H9 (cell line): Measurements from ENCODE around the gene LRP1B. TPM values are rescaled to one million over a fixed set of nuclear protein-coding genes. Genes with fewer than 3 reads are reported as not detected.

Experiments
- DNase-seq: peaks from one replicate; pipeline ENCODE4 v3.0.0-alpha.2; 2017
- H2AFZ ChIP-seq: one replicate; pipeline ENCODE4 v1.6.1; 2013; ENCODE audit warnings: mild to moderate bottlenecking, low read length, control low read depth, moderate library complexity
- H2AK5ac ChIP-seq: 2 replicates; pipeline ENCODE4 v1.6.1; 2013; ENCODE audit warnings: low read length, control low read depth, mixed read lengths; ENCODE audit not compliant: insufficient read length
- H2BK120ac ChIP-seq: one replicate; pipeline ENCODE4 v1.6.1; 2013; ENCODE audit warnings: low read depth, mild to moderate bottlenecking, low read length, control low read depth, inconsistent platforms; ENCODE audit not compliant: poor library complexity, severe bottlenecking
- H2BK12ac ChIP-seq: 2 replicates; pipeline ENCODE4 v1.6.1; 2013; ENCODE audit warnings: low read length, control low read depth, mixed read lengths, low read depth; ENCODE audit not compliant: insufficient read length
- H2BK15ac ChIP-seq: 2 replicates; pipeline ENCODE4 v1.6.1; 2013; ENCODE audit warnings: low read depth, low read length, control low read depth
- H2BK20ac ChIP-seq: one replicate; pipeline ENCODE4 v1.6.1; 2013; ENCODE audit warnings: low read depth, mild to moderate bottlenecking, low read length, control low read depth, inconsistent platforms; ENCODE audit not compliant: poor library complexity, severe bottlenecking
- H2BK5ac ChIP-seq: 2 replicates; pipeline ENCODE4 v1.6.1; 2013; ENCODE audit warnings: low read length, control low read depth, mixed read lengths; ENCODE audit not compliant: insufficient read length
- H3K14ac ChIP-seq: 2 replicates; pipeline ENCODE4 v1.6.1; 2013; ENCODE audit warnings: low read length, control low read depth; ENCODE audit not compliant: insufficient read depth
- H3K18ac ChIP-seq: 2 replicates; pipeline ENCODE4 v1.6.1; 2013; ENCODE audit warnings: low read depth, mild to moderate bottlenecking, mixed read lengths, low read length, control low read depth; ENCODE audit not compliant: insufficient read length
- H3K23ac ChIP-seq: 2 replicates; pipeline ENCODE4 v1.6.1; 2013; ENCODE audit warnings: low read length, control low read depth, mixed read lengths, low read depth; ENCODE audit not compliant: insufficient read length
- H3K23me2 ChIP-seq: 2 replicates; pipeline ENCODE4 v1.6.1; 2013; ENCODE audit warnings: low read depth, mild to moderate bottlenecking, mixed read lengths, low read length, control low read depth; ENCODE audit not compliant: insufficient read length, poor library complexity, severe bottlenecking
- H3K27ac ChIP-seq: 2 replicates; pipeline ENCODE4 v1.5.1; 2013; ENCODE audit warnings: low read length, control low read depth, mixed read lengths, low read depth; ENCODE audit not compliant: insufficient read length
- H3K27me3 ChIP-seq: 2 replicates; pipeline ENCODE4 v1.6.1; 2013; ENCODE audit warnings: low read length, control low read depth, inconsistent platforms; ENCODE audit not compliant: insufficient read depth
- H3K4ac ChIP-seq: 2 replicates; pipeline ENCODE4 v1.6.1; 2013; ENCODE audit warnings: low read depth, mild to moderate bottlenecking, control low read depth, inconsistent platforms, low read length, moderate library complexity
- H3K4me1 ChIP-seq: 2 replicates; pipeline ENCODE4 v1.6.1; 2013; ENCODE audit warnings: low read length, control low read depth, inconsistent platforms; ENCODE audit not compliant: insufficient read depth
- H3K4me2 ChIP-seq: 2 replicates; pipeline ENCODE4 v1.6.1; 2013; ENCODE audit warnings: low read length, control low read depth, mixed read lengths; ENCODE audit not compliant: insufficient read length, insufficient read depth
- H3K56ac ChIP-seq: 2 replicates; pipeline ENCODE4 v1.6.1; 2013; ENCODE audit warnings: low read depth, mild to moderate bottlenecking, mixed read lengths, low read length, control low read depth; ENCODE audit not compliant: insufficient read length
- H3K79me1 ChIP-seq: 2 replicates; pipeline ENCODE4 v1.6.1; 2013; ENCODE audit warnings: low read depth, mild to moderate bottlenecking, moderate library complexity, low read length, control low read depth, inconsistent platforms; ENCODE audit not compliant: insufficient read depth, poor library complexity, severe bottlenecking
- H3K79me2 ChIP-seq: 2 replicates; pipeline ENCODE4 v1.6.1; 2013; ENCODE audit warnings: low read length, control low read depth, inconsistent platforms; ENCODE audit not compliant: insufficient read depth
- H3K9ac ChIP-seq: 2 replicates; pipeline ENCODE4 v1.6.1; 2013; ENCODE audit warnings: low read length, control low read depth, mixed read lengths; ENCODE audit not compliant: insufficient read length; ENCODE audit errors: extremely low read depth
- H3K9me3 ChIP-seq: one replicate; pipeline ENCODE4 v1.6.1; 2013; ENCODE audit warnings: low read depth, low read length, inconsistent platforms; ENCODE audit not compliant: control insufficient read depth
- H3T11ph ChIP-seq: one replicate; pipeline ENCODE4 v1.6.1; 2013; ENCODE audit warnings: mild to moderate bottlenecking, low read length, control low read depth, inconsistent platforms
- H4K20me1 ChIP-seq: one replicate; pipeline ENCODE4 v1.6.1; 2013; ENCODE audit not compliant: control insufficient read depth, insufficient read length, insufficient read depth
- H4K5ac ChIP-seq: 2 replicates; pipeline ENCODE4 v1.6.1; 2013; ENCODE audit warnings: low read depth, mild to moderate bottlenecking, mixed read lengths, low read length, control low read depth; ENCODE audit not compliant: insufficient read length
- H4K8ac ChIP-seq: replicated peaks from 2 replicates; pipeline ENCODE4 v1.6.1; 2013; ENCODE audit warnings: low read length, control low read depth, mixed read lengths, low read depth; ENCODE audit not compliant: insufficient read length
- H4K91ac ChIP-seq: 2 replicates; pipeline ENCODE4 v1.6.1; 2013; ENCODE audit warnings: low read depth, mild to moderate bottlenecking, moderate library complexity, mixed read lengths, low read length, control low read depth; ENCODE audit not compliant: insufficient read length
- H3K27ac Mint-ChIP-seq, 3 experiments: 2 replicates in 2 of 3; 3 replicates in 1 of 3; pipeline ENCODE4 v1.8.0; 2020 to 2021; ENCODE audit warnings: mixed read lengths in 3 of 3, mild to moderate bottlenecking in 1 of 3, moderate library complexity in 1 of 3
- H3K27me3 Mint-ChIP-seq: 2 replicates; pipeline ENCODE4 v1.8.0; 2021; ENCODE audit warnings: low read depth, mild to moderate bottlenecking, moderate library complexity, mixed read lengths
- H3K36me3 Mint-ChIP-seq, 3 experiments: 2 replicates in 2 of 3; 3 replicates in 1 of 3; pipeline ENCODE4 v1.8.0; 2020 to 2021; ENCODE audit warnings: low read depth in 3 of 3, mixed read lengths in 3 of 3; ENCODE audit not compliant: insufficient read depth in 1 of 3
- H3K4me1 Mint-ChIP-seq, 2 experiments: 2 replicates each; pipeline ENCODE4 v1.8.0; 2020; ENCODE audit warnings: mixed read lengths in 2 of 2
- H3K4me3 Mint-ChIP-seq, 2 experiments: 2 replicates in 1 of 2; 3 replicates in 1 of 2; pipeline ENCODE4 v1.8.0; 2020 to 2021; ENCODE audit warnings: mild to moderate bottlenecking in 2 of 2, mixed read lengths in 2 of 2, moderate library complexity in 1 of 2
- H3K9me3 Mint-ChIP-seq, 2 experiments: 2 replicates in 1 of 2; 3 replicates in 1 of 2; pipeline ENCODE4 v1.8.0; 2020; ENCODE audit warnings: mild to moderate bottlenecking in 2 of 2, mixed read lengths in 2 of 2, moderate library complexity in 1 of 2
- WGBS: extraction: QIAGEN DNeasy Blood & Tissue Kit; methylation state at CpG from one replicate; pipeline ENCODE4 v1.1.7; 2013; ENCODE audit warnings: missing lambda C conversion rate, low lambda C conversion rate, mixed read lengths; ENCODE audit not compliant: insufficient read length; ENCODE audit errors: extremely low coverage; 5-methylcytosine and 5-hydroxymethylcytosine counted together
- total RNA-seq: library from RNA; stranded (reverse); gene quantifications from 2 replicates; pipeline ENCODE4 v1.2.1, GENCODE V29; 2021
- TF ChIP-seq, protein P1 (sequence below): fragments of 200-600 bp; sonication (generic); conservative IDR thresholded peaks from 3 replicates; pipeline ENCODE4 v1.8.0; 2021; ENCODE audit warnings: antibody characterized with exemption, mild to moderate bottlenecking

The LRP1B gene
- total RNA-seq, 1 experiment from 2014 or later: not detected

DNA sequence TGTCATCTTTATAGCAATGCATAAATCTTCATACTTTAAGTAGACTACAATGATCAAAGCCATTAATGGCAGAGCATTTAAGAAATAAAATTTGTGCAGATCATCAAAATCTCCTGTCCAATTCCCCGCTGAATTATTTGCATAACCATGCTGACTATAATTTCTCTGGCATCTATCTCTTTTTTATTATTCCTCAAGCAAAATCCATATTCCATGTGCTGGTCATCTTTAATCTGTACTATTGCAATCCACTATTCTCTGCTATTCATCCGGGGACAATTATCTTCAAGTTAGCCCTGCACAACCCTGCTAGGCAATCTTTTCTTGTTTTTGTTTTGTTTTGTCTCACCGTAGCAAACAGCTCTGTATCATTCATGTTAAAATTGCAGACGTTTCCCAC lies 1881.0 kb downstream of the LRP1B start:
- Histone ChIP-seq H3K56ac (no peak overlapping the region), H3K27ac (no peak overlapping the region), H3K23me2 (no peaks in the 10 kb centered on the region), H2AFZ (no peak overlapping the region), H3K9me3 (no peaks in the 10 kb centered on the region), H4K8ac (no peak overlapping the region), H3K79me2 (no peaks in the 10 kb centered on the region), H4K91ac (no peak overlapping the region), H3K23ac (no peak overlapping the region), H3K9ac (no peak overlapping the region), H3K27me3 (no peaks in the 10 kb centered on the region), H3K14ac (no peak overlapping the region), H3K4me2 (no peak overlapping the region), H3T11ph (no peak overlapping the region), H2BK120ac (no peak overlapping the region), H3K79me1 (no peaks in the 10 kb centered on the region), H4K5ac (no peak overlapping the region), H2BK12ac (no peak overlapping the region), H2BK15ac (no peak overlapping the region), H3K18ac (no peak overlapping the region), H2AK5ac (no peak overlapping the region), H4K20me1 (no peaks in the 10 kb centered on the region), H2BK20ac (no peak overlapping the region), H3K4me1 (no peaks in the 10 kb centered on the region), H3K4ac (no peak overlapping the region), H2BK5ac (no peak overlapping the region)
- H3K4me1 Mint-ChIP-seq: 0 out of 4 replicates have a peak, but pooled peaks cover 0 to 3% of the 10 kb centered on the region in 2 experiments
- no peak overlapping the region for H3K27ac Mint-ChIP-seq
- DNase-seq: no peak
- H3K27me3 Mint-ChIP-seq: no peaks in the 10 kb centered on the region
- no peaks in the 10 kb centered on the region for H3K36me3 Mint-ChIP-seq
- no peaks in the 10 kb centered on the region for H3K9me3 Mint-ChIP-seq
- H3K4me3 Mint-ChIP-seq: no peak overlapping the region
- TF ChIP-seq, protein P1, sequence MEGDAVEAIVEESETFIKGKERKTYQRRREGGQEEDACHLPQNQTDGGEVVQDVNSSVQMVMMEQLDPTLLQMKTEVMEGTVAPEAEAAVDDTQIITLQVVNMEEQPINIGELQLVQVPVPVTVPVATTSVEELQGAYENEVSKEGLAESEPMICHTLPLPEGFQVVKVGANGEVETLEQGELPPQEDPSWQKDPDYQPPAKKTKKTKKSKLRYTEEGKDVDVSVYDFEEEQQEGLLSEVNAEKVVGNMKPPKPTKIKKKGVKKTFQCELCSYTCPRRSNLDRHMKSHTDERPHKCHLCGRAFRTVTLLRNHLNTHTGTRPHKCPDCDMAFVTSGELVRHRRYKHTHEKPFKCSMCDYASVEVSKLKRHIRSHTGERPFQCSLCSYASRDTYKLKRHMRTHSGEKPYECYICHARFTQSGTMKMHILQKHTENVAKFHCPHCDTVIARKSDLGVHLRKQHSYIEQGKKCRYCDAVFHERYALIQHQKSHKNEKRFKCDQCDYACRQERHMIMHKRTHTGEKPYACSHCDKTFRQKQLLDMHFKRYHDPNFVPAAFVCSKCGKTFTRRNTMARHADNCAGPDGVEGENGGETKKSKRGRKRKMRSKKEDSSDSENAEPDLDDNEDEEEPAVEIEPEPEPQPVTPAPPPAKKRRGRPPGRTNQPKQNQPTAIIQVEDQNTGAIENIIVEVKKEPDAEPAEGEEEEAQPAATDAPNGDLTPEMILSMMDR: no peak
- no CpG with 5 or more reads among the region's 4 CpGs for WGBS
